Adrenal gland (tissue), 12 donors: Measurements from ENCODE around the gene SREBF2. TPM values are rescaled to one million over a fixed set of nuclear protein-coding genes. Genes with fewer than 3 reads are reported as not detected.
"Not testable (repeated sequence)": the region's sequence is repeated elsewhere in the genome, so short reads cannot be mapped to it uniquely, and the experiment has no call there.

Experiments
- DNase-seq, 7 donors: peaks; one replicate each; pipeline ENCODE4 v3.0.0-alpha.2; 2019 to 2020
- H3K27ac ChIP-seq, 5 donors: fragments of 200-600 bp; sonication (generic) in 4 of 5; 1 replicate in 3 of 5; 2 replicates in 2 of 5; pipeline versions ENCODE4 v1.5.1 to v1.8.0; 2016 to 2020; ENCODE audit warnings: mild to moderate bottlenecking in 1 of 5
- H3K27me3 ChIP-seq: fragments of 200-600 bp; 2 replicates; pipeline ENCODE4 v1.8.0; 2021
- H3K36me3 ChIP-seq, 2 donors: fragments of 200-600 bp; replicated peaks in 1 of 2; 1 replicate in 1 of 2; 2 replicates in 1 of 2; pipeline versions ENCODE4 v1.5.1 to v1.8.0; 2018 to 2022
- H3K4me1 ChIP-seq, 2 donors: fragments of 200-600 bp; replicated peaks in 1 of 2; 1 replicate in 1 of 2; 2 replicates in 1 of 2; pipeline versions ENCODE4 v1.5.1 to v1.8.0; 2018 to 2021
- H3K4me3 ChIP-seq, 4 donors: fragments of 200-600 bp; sonication (generic) in 3 of 4; one replicate each; pipeline ENCODE4 v1.5.1; 2016 to 2018
- H3K9me3 ChIP-seq, 3 donors: fragments of 200-600 bp; sonication (generic) in 1 of 3; replicated peaks in 1 of 3; 1 replicate in 2 of 3; 2 replicates in 1 of 3; pipeline versions ENCODE4 v1.5.1 to v1.8.0; 2016 to 2021
- POLR2A ChIP-seq, 2 donors: fragments of 450-650 bp; IDR thresholded peaks; one replicate each; pipeline ENCODE4 v1.6.1; 2017; ENCODE audit warnings: antibody characterized with exemption in 2 of 2, mild to moderate bottlenecking in 2 of 2, moderate library complexity in 1 of 2
- WGBS, 4 donors: extraction: QIAGEN DNeasy Blood & Tissue Kit in 2 of 4; methylation state at CpG; one replicate each; pipeline versions ENCODE4 v1.1.5 to v1.1.7; 2013 to 2017; 5-methylcytosine and 5-hydroxymethylcytosine counted together
- intact Hi-C, 2 donors: fragments of 100-400 bp; cut with DNase I; formaldehyde crosslinking; loops; one replicate each; pipeline versions ENCODE4 v1.14.1 to v1.15.0; 2022 to 2023
- polyA plus RNA-seq, 3 donors: library from polyadenylated mRNA; stranded (reverse); fragments of 200-250 nt in 2 of 3; fragments of 350-450 nt in 1 of 3; fragmentation: Illumina TruSeq in 1 of 3; extraction: RNeasy Lipid Tissue Mini Kit (QIAGEN cat#74804) in 1 of 3; gene quantifications; one replicate each; pipeline ENCODE4 v1.2.3, GENCODE V29; 2013 to 2014
- total RNA-seq, 9 donors: library from RNA; depleted of rRNA in 4 of 9; stranded (reverse); fragments of >200 nt in 4 of 9; fragments of 120-200 nt in 1 of 9; fragmentation: NEBNext Ultra II Directional in 1 of 9; extraction: Animal tissue kit (Norgen Biotek cat#: 25700) in 1 of 9; gene quantifications; one replicate each; pipeline versions ENCODE4 v1.1.0 to v1.2.4, GENCODE V29; 2013 to 2023
- TF ChIP-seq, protein P1 (sequence below), 6 experiments: fragments of 450-650 bp in 4 of 6; fragments of 200-600 bp in 2 of 6; sonication (generic) in 1 of 6; IDR thresholded peaks; 1 replicate in 5 of 6; 2 replicates in 1 of 6; pipeline versions ENCODE4 v1.5.1 to v1.8.0; 2016 to 2021; ENCODE audit warnings: antibody characterized with exemption in 6 of 6, mild to moderate bottlenecking in 2 of 6, moderate library complexity in 1 of 6
- donor health status: healthy with polysubstance abuse.
- donor health status: Bipolar disorder and iron deficiency.
- donor health status: DM: yes; HTN: yes; CAD: no.
- donor health status: DM: no; HTN: no; CAD: no.
- donor health status: DM: no; HTN: no; CAD: no.
- donor health status: DM: yes; HTN: yes; CAD: no.

SREBF2 gene
- total and polyA plus RNA-seq, 12 donors = 67.5 to 263 (median 149) TPM

DNA sequence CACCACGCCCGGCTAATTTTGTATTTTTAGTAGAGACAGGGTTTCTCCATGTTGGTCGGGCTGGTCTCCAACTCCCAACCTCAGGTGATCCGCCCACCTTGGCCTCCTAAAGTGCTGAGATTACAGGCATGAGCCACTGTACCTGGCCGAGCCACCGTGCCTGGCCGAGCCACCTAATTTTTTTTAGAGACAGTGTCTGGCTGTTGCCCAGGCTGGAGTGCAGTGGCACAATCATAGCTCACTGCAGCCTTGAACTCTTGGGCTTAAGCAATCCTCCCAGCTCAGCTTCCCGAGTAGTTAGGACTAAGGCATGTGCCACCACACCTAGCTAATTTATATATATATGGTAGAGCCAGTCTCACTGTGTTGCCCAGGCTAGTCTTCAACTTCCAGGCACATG is 2.6 kb downstream of the SREBF2 start:
- TF ChIP-seq POLR2A (IDR thresholded peaks at IDR 0.05) = peak in 1 of 2 donors; percentile 15
- Histone ChIP-seq H3K27ac (peak overlapping the region in 4 of 5 donors; percentile 6 to 99 (median 79)), H3K4me1 (peaks cover 26 to 65% of the 10 kb centered on the region in 2 donors), H3K36me3 (peaks cover 0 to 20% of the 10 kb centered on the region in 2 donors), H3K4me3 (peak overlapping the region in 1 of 4 donors; percentile 91)
- H3K9me3 ChIP-seq, intact Hi-C loops, H3K27me3 ChIP-seq: not testable (repeated sequence)
- peak in 6 of 7 donors; percentile 70 to 80 (median 71) for DNase-seq
- WGBS, 4 donors = 51 to 76% (median 67%) methylated on average over 6 to 8 of the region's 8 CpGs

DNA sequence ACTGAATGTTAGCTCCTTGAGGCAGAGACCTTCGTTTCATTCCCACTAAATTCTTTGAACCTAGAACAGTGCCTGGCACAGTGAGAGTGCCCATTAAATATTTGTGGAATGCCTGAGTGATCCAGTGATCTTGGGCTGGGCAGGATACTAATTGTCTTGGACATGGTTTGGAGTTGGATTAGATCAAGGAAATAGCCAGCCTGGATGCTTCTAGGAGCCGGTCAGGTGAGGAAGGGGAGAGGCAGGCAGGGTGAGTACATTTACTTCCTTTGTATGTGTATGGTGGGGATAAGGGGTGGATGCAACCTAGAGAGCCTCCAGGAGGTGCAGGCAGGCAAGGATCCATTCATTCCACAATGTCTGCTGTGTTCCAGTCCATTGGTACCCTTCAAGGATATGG is 3.6 kb downstream of the SREBF2 start:
- no peak overlapping the region for H3K4me3 ChIP-seq
- intact Hi-C loops = no loop called here
- no peak for DNase-seq
- WGBS, 4 donors = 81 to 85% (median 84%) methylated on average over 2 of the region's 2 CpGs
- peaks cover 21 to 67% of the 10 kb centered on the region in 2 donors for H3K4me1 ChIP-seq
- no peaks in the 10 kb centered on the region for H3K9me3 ChIP-seq
- peaks cover 0 to 20% of the 10 kb centered on the region in 2 donors for H3K36me3 ChIP-seq
- no peaks in the 10 kb centered on the region for H3K27me3 ChIP-seq
- TF ChIP-seq, protein P1, sequence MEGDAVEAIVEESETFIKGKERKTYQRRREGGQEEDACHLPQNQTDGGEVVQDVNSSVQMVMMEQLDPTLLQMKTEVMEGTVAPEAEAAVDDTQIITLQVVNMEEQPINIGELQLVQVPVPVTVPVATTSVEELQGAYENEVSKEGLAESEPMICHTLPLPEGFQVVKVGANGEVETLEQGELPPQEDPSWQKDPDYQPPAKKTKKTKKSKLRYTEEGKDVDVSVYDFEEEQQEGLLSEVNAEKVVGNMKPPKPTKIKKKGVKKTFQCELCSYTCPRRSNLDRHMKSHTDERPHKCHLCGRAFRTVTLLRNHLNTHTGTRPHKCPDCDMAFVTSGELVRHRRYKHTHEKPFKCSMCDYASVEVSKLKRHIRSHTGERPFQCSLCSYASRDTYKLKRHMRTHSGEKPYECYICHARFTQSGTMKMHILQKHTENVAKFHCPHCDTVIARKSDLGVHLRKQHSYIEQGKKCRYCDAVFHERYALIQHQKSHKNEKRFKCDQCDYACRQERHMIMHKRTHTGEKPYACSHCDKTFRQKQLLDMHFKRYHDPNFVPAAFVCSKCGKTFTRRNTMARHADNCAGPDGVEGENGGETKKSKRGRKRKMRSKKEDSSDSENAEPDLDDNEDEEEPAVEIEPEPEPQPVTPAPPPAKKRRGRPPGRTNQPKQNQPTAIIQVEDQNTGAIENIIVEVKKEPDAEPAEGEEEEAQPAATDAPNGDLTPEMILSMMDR (IDR thresholded peaks at IDR 0.05) = no peak
- peak overlapping the region in 3 of 5 donors; percentile 58 to 99 (median 62) for H3K27ac ChIP-seq

DNA sequence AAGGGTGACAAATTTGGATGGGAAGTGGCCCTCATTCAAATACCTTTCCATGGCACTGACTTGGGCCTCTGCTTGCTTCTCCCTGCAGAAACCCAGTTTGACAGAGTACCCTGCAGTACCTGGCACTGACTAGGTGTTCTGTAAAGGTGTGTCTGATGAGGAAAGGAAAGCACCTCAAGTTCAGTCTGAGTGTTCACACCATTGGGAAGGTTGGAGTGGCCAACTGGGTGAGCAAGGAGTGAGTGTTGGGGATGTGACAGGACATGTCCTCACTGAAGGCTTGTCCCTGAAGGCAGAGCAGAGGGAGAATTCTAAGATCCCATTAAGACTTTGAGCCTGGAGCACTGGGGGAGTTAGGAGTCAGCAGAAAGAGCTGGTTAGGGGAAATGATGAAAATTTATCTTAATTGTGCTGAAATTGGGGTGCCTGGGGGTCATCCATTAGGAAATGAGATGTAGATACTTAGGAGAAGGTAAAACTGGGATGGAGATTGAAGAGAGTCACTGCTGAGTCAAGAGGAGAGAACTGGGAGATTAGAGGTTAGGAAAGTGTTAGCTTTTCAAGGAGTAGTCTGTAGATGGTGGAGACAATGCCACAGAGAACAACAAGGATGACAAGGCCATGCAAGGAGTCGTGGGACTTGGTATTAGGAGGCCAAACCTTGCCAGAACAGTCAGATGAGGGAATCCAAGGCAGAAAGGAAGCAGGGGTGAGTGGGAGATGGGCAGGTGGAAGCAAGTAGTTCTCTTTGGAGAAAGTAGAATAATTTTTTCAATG is 6.1 kb downstream of the SREBF2 start:
- TF ChIP-seq, protein P1 (IDR thresholded peaks at IDR 0.05) = no peak
- TF ChIP-seq POLR2A (IDR thresholded peaks at IDR 0.05) = no peak
- intact Hi-C loops = no loop called here
- 40 to 54% (median 45%) methylated on average over 1 of the region's 1 CpG for WGBS, 4 donors
- Histone ChIP-seq H3K27ac (peak overlapping the region in 2 of 5 donors; percentile 11 to 50), H3K9me3 (no peaks in the 10 kb centered on the region), H3K27me3 (no peaks in the 10 kb centered on the region), H3K4me3 (no peak overlapping the region), H3K4me1 (peaks cover 31 to 82% of the 10 kb centered on the region in 2 donors), H3K36me3 (peaks cover 0 to 20% of the 10 kb centered on the region in 2 donors)
- no peak for DNase-seq

DNA sequence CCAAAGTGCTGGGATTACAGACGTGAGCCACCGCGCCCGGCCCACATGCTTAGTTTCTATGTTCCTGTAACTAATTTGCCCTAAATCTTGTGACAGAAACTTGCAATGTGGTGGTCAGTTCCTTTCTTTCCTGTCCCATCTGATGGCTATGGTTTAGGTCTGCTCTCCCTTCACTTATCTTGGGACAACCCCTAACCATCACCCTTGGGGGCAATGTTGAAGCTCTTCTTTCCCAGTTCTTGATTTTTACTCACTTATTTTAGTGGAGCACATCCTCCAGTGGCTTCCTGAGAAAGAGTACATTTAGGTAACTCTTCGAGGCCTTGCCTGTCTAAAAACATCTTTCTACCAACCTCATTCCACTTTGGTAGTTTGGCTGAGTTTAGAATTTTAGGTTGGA is 7.3 kb downstream of the SREBF2 start:
- Histone ChIP-seq H3K27ac (peak overlapping the region in 2 of 5 donors; percentile 22 to 79), H3K4me1 (peaks cover 38 to 85% of the 10 kb centered on the region in 2 donors), H3K27me3 (no peaks in the 10 kb centered on the region), H3K9me3 (no peaks in the 10 kb centered on the region), H3K4me3 (no peak overlapping the region), H3K36me3 (peaks cover 0 to 19% of the 10 kb centered on the region in 2 donors)
- intact Hi-C loops = no loop called here
- DNase-seq = no peak
- 81 to 90% (median 85%) methylated on average over 5 of the region's 5 CpGs for WGBS, 4 donors
- TF ChIP-seq POLR2A (IDR thresholded peaks at IDR 0.05) = no peak
- TF ChIP-seq, protein P1 (IDR thresholded peaks at IDR 0.05) = no peak
